HEK293 (cell line): ENCODE results near the gene LDLRAD3.

ENCODE experiments used
- CTCF ChIP-seq: fragments of 450-650 bp; formaldehyde crosslinking; IDR thresholded peaks from 2 replicates; pipeline ENCODE4 v1.5.1; 2016; ENCODE audit warnings: missing biosample characterization, missing genetic modification characterization
- KLF17 ChIP-seq: fragments of 450-650 bp; formaldehyde crosslinking; IDR thresholded peaks from 2 replicates; pipeline ENCODE4 v1.5.1; 2016; ENCODE audit warnings: missing biosample characterization, missing genetic modification characterization
- ZIC2 ChIP-seq: fragments of 450-650 bp; formaldehyde crosslinking; IDR thresholded peaks from 2 replicates; pipeline ENCODE4 v1.5.1; 2016; ENCODE audit warnings: missing biosample characterization, missing genetic modification characterization
- ZNF10 ChIP-seq: fragments of 450-650 bp; formaldehyde crosslinking; IDR thresholded peaks from 2 replicates; pipeline ENCODE4 v1.5.1; 2017; ENCODE audit warnings: missing biosample characterization, missing genetic modification characterization
- ZNF433 ChIP-seq: fragments of 450-650 bp; formaldehyde crosslinking; IDR thresholded peaks from 2 replicates; pipeline ENCODE4 v1.5.1; 2016; ENCODE audit warnings: missing biosample characterization, missing genetic modification characterization, low read depth

GRCh38 chr11:36081274-36081945 lies 137.5 kb downstream of the LDLRAD3 start:
- TF ChIP-seq CTCF (no peak), ZIC2 (tag by site-specific recombination) (no peak), KLF17 (tag by site-specific recombination) (no peak), ZNF10 (tag by site-specific recombination) (no peak), ZNF433 (tag by site-specific recombination) (no peak)
